Nephron progenitor cell (in vitro differentiated cells): ENCODE results near the gene MARS1.

ENCODE experiments used
- DNase-seq: peaks from one replicate; pipeline ENCODE4 v3.0.0; 2021
- H3K27ac Mint-ChIP-seq: 2 replicates; pipeline ENCODE4 v1.8.0; 2021; ENCODE audit warnings: mild to moderate bottlenecking, moderate library complexity, mixed read lengths
- H3K27me3 Mint-ChIP-seq: 2 replicates; pipeline ENCODE4 v1.8.0; 2021; ENCODE audit warnings: mild to moderate bottlenecking, low read depth, mixed read lengths; ENCODE audit not compliant: poor library complexity
- H3K36me3 Mint-ChIP-seq: 2 replicates; pipeline ENCODE4 v1.8.0; 2021; ENCODE audit warnings: low read depth, mixed read lengths
- H3K4me1 Mint-ChIP-seq: 2 replicates; pipeline ENCODE4 v1.8.0; 2021; ENCODE audit warnings: mixed read lengths
- H3K4me3 Mint-ChIP-seq: 2 replicates; pipeline ENCODE4 v1.8.0; 2021; ENCODE audit warnings: mild to moderate bottlenecking, moderate library complexity, mixed read lengths
- H3K9me3 Mint-ChIP-seq: 2 replicates; pipeline ENCODE4 v1.8.0; 2021; ENCODE audit warnings: mild to moderate bottlenecking, moderate library complexity, mixed read lengths
- TF ChIP-seq, protein P1 (sequence below): fragments of 200-600 bp; sonication (generic); IDR thresholded peaks from 2 replicates; pipeline ENCODE4 v1.5.0; 2021; ENCODE audit warnings: antibody characterized with exemption

MARS1 gene

DNA sequence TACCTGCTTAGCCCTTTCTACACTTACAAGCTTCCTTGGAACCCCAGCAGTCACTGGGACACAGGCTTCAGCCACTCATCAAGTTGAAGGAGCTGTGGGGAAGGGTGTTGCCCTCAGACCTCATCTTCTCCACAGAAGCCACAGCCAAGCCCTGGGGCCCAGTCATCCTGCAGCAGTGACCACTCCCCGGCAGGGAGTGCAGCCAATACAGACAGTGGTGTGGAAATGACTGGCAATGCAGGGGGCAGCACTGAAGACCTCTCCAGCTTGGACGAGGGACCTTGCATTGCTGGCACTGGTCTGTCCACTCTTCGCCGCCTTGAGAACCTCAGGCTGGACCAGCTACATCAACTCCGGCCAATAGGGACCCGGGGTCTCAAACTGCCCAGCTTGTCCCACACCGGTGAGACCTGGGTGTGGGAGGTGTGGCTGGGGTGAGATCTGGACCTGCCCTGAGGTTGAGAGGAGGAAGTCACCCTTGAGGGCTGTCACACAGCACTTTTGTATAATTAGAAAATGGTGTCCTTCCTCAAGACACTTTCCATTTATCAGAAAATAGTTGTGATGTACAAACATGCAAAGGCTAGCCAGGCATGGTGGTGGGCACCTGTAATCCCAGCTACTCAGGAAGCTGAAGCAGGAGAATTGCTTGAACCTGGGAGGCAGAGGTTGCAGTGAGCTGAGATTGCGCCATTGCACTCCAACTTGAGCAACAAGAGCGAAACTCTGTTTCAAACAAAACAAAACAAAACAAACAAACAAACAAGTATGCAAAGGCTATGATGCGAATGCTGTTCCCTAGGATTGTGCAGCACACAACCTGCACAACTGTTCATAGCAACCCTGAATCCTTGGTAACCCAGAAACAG, 18.3 kb upstream of the MARS1 start:
- Mint-ChIP-seq H3K36me3 (no peaks in the 10 kb centered on the region), H3K4me1 (peaks cover under 1% of the 10 kb centered on the region), H3K4me3 (no peak overlapping the region), H3K27ac (no peak overlapping the region), H3K9me3 (no peaks in the 10 kb centered on the region), H3K27me3 (peaks cover 72% of the 10 kb centered on the region)
- TF ChIP-seq, protein P1, sequence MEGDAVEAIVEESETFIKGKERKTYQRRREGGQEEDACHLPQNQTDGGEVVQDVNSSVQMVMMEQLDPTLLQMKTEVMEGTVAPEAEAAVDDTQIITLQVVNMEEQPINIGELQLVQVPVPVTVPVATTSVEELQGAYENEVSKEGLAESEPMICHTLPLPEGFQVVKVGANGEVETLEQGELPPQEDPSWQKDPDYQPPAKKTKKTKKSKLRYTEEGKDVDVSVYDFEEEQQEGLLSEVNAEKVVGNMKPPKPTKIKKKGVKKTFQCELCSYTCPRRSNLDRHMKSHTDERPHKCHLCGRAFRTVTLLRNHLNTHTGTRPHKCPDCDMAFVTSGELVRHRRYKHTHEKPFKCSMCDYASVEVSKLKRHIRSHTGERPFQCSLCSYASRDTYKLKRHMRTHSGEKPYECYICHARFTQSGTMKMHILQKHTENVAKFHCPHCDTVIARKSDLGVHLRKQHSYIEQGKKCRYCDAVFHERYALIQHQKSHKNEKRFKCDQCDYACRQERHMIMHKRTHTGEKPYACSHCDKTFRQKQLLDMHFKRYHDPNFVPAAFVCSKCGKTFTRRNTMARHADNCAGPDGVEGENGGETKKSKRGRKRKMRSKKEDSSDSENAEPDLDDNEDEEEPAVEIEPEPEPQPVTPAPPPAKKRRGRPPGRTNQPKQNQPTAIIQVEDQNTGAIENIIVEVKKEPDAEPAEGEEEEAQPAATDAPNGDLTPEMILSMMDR: no peak
- DNase-seq: no peak

DNA sequence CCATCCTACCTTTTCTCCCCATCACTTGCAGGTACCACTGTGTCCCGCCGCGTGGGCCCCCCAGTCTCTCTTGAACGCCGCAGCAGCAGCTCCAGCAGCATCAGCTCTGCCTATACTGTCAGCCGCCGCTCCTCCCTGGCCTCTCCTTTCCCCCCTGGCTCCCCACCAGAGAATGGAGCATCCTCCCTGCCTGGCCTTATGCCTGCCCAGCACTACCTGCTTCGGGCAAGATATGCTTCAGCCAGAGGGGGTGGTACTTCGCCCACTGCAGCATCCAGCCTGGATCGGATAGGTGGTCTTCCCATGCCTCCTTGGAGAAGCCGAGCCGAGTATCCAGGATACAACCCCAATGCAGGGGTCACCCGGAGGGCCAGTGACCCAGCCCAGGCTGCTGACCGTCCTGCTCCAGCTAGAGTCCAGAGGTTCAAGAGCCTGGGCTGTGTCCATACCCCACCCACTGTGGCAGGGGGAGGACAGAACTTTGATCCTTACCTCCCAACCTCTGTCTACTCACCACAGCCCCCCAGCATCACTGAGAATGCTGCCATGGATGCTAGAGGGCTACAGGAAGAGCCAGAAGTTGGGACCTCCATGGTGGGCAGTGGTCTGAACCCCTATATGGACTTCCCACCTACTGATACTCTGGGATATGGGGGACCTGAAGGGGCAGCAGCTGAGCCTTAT, 17.4 kb upstream of the MARS1 start:
- no peaks in the 10 kb centered on the region for H3K9me3 Mint-ChIP-seq
- H3K27me3 Mint-ChIP-seq: peaks cover 74% of the 10 kb centered on the region
- no peak overlapping the region for H3K4me3 Mint-ChIP-seq
- peaks cover 6% of the 10 kb centered on the region for H3K4me1 Mint-ChIP-seq
- TF ChIP-seq, protein P1: no peak
- no peaks in the 10 kb centered on the region for H3K36me3 Mint-ChIP-seq
- DNase-seq: no peak
- H3K27ac Mint-ChIP-seq: no peak overlapping the region

DNA sequence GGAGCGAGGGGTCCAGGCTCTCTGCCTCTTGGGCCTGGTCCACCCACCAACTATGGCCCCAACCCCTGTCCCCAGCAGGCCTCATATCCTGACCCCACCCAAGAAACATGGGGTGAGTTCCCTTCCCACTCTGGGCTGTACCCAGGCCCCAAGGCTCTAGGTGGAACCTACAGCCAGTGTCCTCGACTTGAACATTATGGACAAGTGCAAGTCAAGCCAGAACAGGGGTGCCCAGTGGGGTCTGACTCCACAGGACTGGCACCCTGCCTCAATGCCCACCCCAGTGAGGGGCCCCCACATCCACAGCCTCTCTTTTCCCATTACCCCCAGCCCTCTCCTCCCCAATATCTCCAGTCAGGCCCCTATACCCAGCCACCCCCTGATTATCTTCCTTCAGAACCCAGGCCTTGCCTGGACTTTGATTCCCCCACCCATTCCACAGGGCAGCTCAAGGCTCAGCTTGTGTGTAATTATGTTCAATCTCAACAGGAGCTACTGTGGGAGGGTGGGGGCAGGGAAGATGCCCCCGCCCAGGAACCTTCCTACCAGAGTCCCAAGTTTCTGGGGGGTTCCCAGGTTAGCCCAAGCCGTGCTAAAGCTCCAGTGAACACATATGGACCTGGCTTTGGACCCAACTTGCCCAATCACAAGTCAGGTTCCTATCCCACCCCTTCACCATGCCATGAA, 16.8 kb upstream of the MARS1 start:
- no peak overlapping the region for H3K27ac Mint-ChIP-seq
- H3K4me3 Mint-ChIP-seq: no peak overlapping the region
- H3K36me3 Mint-ChIP-seq: no peaks in the 10 kb centered on the region
- no peaks in the 10 kb centered on the region for H3K9me3 Mint-ChIP-seq
- DNase-seq: no peak
- TF ChIP-seq, protein P1: no peak
- peaks cover 75% of the 10 kb centered on the region for H3K27me3 Mint-ChIP-seq
- peaks cover 11% of the 10 kb centered on the region for H3K4me1 Mint-ChIP-seq

DNA sequence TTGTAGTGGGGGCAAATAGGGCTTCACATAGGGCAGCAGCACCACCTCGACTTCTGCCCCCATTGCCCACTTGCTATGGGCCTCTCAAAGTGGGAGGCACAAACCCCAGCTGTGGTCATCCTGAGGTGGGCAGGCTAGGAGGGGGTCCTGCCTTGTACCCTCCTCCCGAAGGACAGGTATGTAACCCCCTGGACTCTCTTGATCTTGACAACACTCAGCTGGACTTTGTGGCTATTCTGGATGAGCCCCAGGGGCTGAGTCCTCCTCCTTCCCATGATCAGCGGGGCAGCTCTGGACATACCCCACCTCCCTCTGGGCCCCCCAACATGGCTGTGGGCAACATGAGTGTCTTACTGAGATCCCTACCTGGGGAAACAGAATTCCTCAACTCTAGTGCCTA, 16.2 kb upstream of the MARS1 start:
- Mint-ChIP-seq H3K4me1 (peaks cover 16% of the 10 kb centered on the region), H3K9me3 (no peaks in the 10 kb centered on the region), H3K36me3 (no peaks in the 10 kb centered on the region), H3K27me3 (peaks cover 80% of the 10 kb centered on the region), H3K4me3 (no peak overlapping the region), H3K27ac (no peak overlapping the region)
- TF ChIP-seq, protein P1: no peak
- DNase-seq: no peak

DNA sequence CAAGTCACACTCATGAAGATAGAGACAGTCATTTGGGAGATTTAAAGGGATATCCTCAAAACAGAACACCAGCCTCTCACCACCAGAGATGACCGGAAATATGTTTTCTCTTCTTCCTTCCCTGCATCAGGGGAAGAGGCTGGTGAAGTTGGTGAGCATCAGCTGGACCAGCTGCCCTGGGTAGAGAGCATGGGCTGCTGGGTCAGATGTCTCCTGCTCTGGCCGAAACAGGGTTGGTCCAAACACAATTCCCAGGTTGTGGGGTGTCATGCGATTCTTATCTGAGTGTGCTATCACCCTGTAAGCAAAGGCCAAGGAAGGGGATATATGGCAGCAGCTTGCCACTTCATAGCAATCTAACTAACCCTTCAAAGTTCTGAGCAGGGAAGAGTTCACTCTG, 15.5 kb upstream of the MARS1 start:
- no peak for DNase-seq
- TF ChIP-seq, protein P1: no peak
- H3K4me1 Mint-ChIP-seq: peaks cover 23% of the 10 kb centered on the region
- no peak overlapping the region for H3K27ac Mint-ChIP-seq
- no peaks in the 10 kb centered on the region for H3K36me3 Mint-ChIP-seq
- H3K9me3 Mint-ChIP-seq: no peaks in the 10 kb centered on the region
- no peak overlapping the region for H3K4me3 Mint-ChIP-seq
- peaks cover 86% of the 10 kb centered on the region for H3K27me3 Mint-ChIP-seq
